Loucy (cell line): ENCODE data around the gene ETV3L.

Experiments
- H2AFZ ChIP-seq: fragments of 200-600 bp; sonication (generic); 2 replicates; pipeline ENCODE4 v1.6.0; 2016; ENCODE audit warnings: antibody characterized with exemption, mild to moderate bottlenecking, low read length, moderate library complexity
- H3F3A ChIP-seq: fragments of 200-600 bp; 2 replicates; pipeline ENCODE4 v1.6.0; 2016; ENCODE audit warnings: antibody characterized with exemption, low read depth, mild to moderate bottlenecking
- H3K27me3 ChIP-seq: fragments of 200-600 bp; sonication (generic); 2 replicates; pipeline ENCODE4 v1.6.1; 2014; ENCODE audit warnings: low read length, mild to moderate bottlenecking; ENCODE audit not compliant: insufficient read depth, poor library complexity, severe bottlenecking
- H3K36me3 ChIP-seq: fragments of 200-600 bp; sonication (generic); 2 replicates; pipeline ENCODE4 v1.6.1; 2016; ENCODE audit warnings: low read length; ENCODE audit not compliant: insufficient read depth
- H3K4me1 ChIP-seq: fragments of 200-600 bp; sonication (generic); 2 replicates; pipeline ENCODE4 v1.5.1; 2014; ENCODE audit warnings: low read length, mild to moderate bottlenecking; ENCODE audit not compliant: insufficient read depth, poor library complexity, severe bottlenecking
- H3K4me2 ChIP-seq: fragments of 200-600 bp; sonication (generic); 2 replicates; pipeline ENCODE4 v1.6.0; 2014; ENCODE audit warnings: antibody characterized with exemption, low read length, low read depth, mild to moderate bottlenecking; ENCODE audit not compliant: poor library complexity, severe bottlenecking
- H3K4me3 ChIP-seq: fragments of 200-600 bp; sonication (generic); 2 replicates; pipeline ENCODE4 v1.5.1; 2014; ENCODE audit warnings: low read length, mild to moderate bottlenecking, mixed read lengths; ENCODE audit not compliant: poor library complexity, severe bottlenecking
- H3K79me2 ChIP-seq: fragments of 200-600 bp; sonication (generic); 2 replicates; pipeline ENCODE4 v1.6.1; 2014; ENCODE audit warnings: low read length; ENCODE audit not compliant: insufficient read depth
- H3K9ac ChIP-seq: fragments of 200-600 bp; sonication (generic); 2 replicates; pipeline ENCODE4 v1.6.0; 2014; ENCODE audit warnings: mild to moderate bottlenecking, low read depth, low read length, moderate library complexity; ENCODE audit not compliant: poor library complexity, severe bottlenecking
- H3K9me2 ChIP-seq: fragments of 200-600 bp; sonication (generic); replicated peaks from 2 replicates; pipeline ENCODE4 v1.6.1; 2016; ENCODE audit warnings: low read depth, low read length, mixed read lengths
- H3K9me3 ChIP-seq: fragments of 200-600 bp; sonication (generic); 2 replicates; pipeline ENCODE4 v1.6.1; 2014; ENCODE audit warnings: mild to moderate bottlenecking, antibody characterized with exemption, low read length, low read depth; ENCODE audit not compliant: insufficient read depth
- H4K20me1 ChIP-seq: fragments of 200-600 bp; sonication (generic); 2 replicates; pipeline ENCODE4 v1.6.0; 2014; ENCODE audit warnings: antibody characterized with exemption, low read length, mild to moderate bottlenecking; ENCODE audit not compliant: insufficient read depth, poor library complexity, severe bottlenecking
- CTCF ChIP-seq: fragments of 200-600 bp; sonication (generic); conservative IDR thresholded peaks from 2 replicates; pipeline ENCODE4 v1.5.1; 2014; ENCODE audit warnings: mild to moderate bottlenecking, antibody characterized with exemption, low read length
- EZH2phosphoT487 ChIP-seq: fragments of 200-600 bp; IDR thresholded peaks from 2 replicates; pipeline ENCODE4 v1.6.1; 2018; ENCODE audit warnings: antibody characterized with exemption, mild to moderate bottlenecking, moderate library complexity, borderline replicate concordance

The ETV3L gene

GRCh38 chr1:157131281-157131680 lies 31.7 kb upstream of the ETV3L start:
- peaks cover 29% of the 10 kb centered on the region for H3K79me2 ChIP-seq
- H3K4me1 ChIP-seq, result peaks cover 37% of the 10 kb centered on the region
- peaks cover 45% of the 10 kb centered on the region; the same call in 1 of the 2 replicates for H3K36me3 ChIP-seq
- TF ChIP-seq CTCF (no peak), EZH2phosphoT487 (no peak)
- no peak overlapping the region for H2AFZ ChIP-seq
- H3K4me3 ChIP-seq, result no peak overlapping the region
- H3K9me2 ChIP-seq, result no peaks in the 10 kb centered on the region
- no peak overlapping the region for H3K9ac ChIP-seq
- H3K27me3 ChIP-seq, result no peaks in the 10 kb centered on the region
- peaks cover 52% of the 10 kb centered on the region for H4K20me1 ChIP-seq
- no peak overlapping the region for H3K4me2 ChIP-seq
- H3K9me3 ChIP-seq, result no peaks in the 10 kb centered on the region
- H3F3A ChIP-seq, result 0 out of 2 replicates have a peak, but pooled peaks cover 7% of the 10 kb centered on the region

GRCh38 chr1:157124855-157125254 lies 25.2 kb upstream of the ETV3L start:
- Histone ChIP-seq H3K9me3 (no peaks in the 10 kb centered on the region), H3K4me1 (no peaks in the 10 kb centered on the region), H3K9me2 (no peaks in the 10 kb centered on the region), H3F3A (no peaks in the 10 kb centered on the region), H3K79me2 (no peaks in the 10 kb centered on the region), H3K9ac (no peak overlapping the region), H3K36me3 (peaks cover 40% of the 10 kb centered on the region; the same call in 1 of the 2 replicates), H3K27me3 (no peaks in the 10 kb centered on the region), H3K4me3 (no peak overlapping the region), H4K20me1 (no peaks in the 10 kb centered on the region), H2AFZ (no peak overlapping the region), H3K4me2 (no peak overlapping the region)
- no peak for TF ChIP-seq EZH2phosphoT487
- peak; percentile 32 for TF ChIP-seq CTCF

- Histone ChIP-seq H3F3A (no peaks in the 10 kb centered on the region), H3K36me3 (peaks cover 18% of the 10 kb centered on the region; the same call in 1 of the 2 replicates), H3K4me3 (no peak overlapping the region), H2AFZ (no peak overlapping the region), H3K9me2 (no peaks in the 10 kb centered on the region), H3K27me3 (no peaks in the 10 kb centered on the region), H3K9me3 (no peaks in the 10 kb centered on the region), H4K20me1 (no peaks in the 10 kb centered on the region), H3K4me2 (no peak overlapping the region), H3K4me1 (no peaks in the 10 kb centered on the region), H3K9ac (no peak overlapping the region), H3K79me2 (no peaks in the 10 kb centered on the region)
- no peak for TF ChIP-seq EZH2phosphoT487
- TF ChIP-seq CTCF, result no peak
These were observed 19.8 kb upstream of the ETV3L start for GRCh38 chr1:157119448-157119847.
